Mucosa of rectum (tissue), 2 donors: ENCODE results near the gene TMC3.

Experiments
- H3K27ac ChIP-seq, 2 donors: one replicate each; pipeline ENCODE4 v1.7.0; 2013; ENCODE audit warnings: inconsistent platforms in 2 of 2, low read depth in 2 of 2, low read length in 2 of 2
- H3K27me3 ChIP-seq, 2 donors: one replicate each; pipeline ENCODE4 v1.7.0; 2013; ENCODE audit warnings: low read length in 2 of 2; ENCODE audit not compliant: control insufficient read depth in 2 of 2, insufficient read depth in 2 of 2
- H3K36me3 ChIP-seq, 2 donors: one replicate each; pipeline ENCODE4 v1.7.0; 2013; ENCODE audit warnings: low read length in 2 of 2; ENCODE audit not compliant: control insufficient read depth in 2 of 2, insufficient read depth in 2 of 2
- H3K4me1 ChIP-seq, 2 donors: one replicate each; pipeline ENCODE4 v1.7.0; 2013; ENCODE audit warnings: low read length in 2 of 2, mild to moderate bottlenecking in 1 of 2; ENCODE audit not compliant: control insufficient read depth in 2 of 2, insufficient read depth in 2 of 2
- H3K4me3 ChIP-seq, 2 donors: one replicate each; pipeline ENCODE4 v1.7.0; 2013; ENCODE audit warnings: low read length in 2 of 2
- H3K9ac ChIP-seq, 2 donors: one replicate each; pipeline ENCODE4 v1.7.0; 2013; ENCODE audit warnings: low read length in 2 of 2, low read depth in 1 of 2, mild to moderate bottlenecking in 1 of 2
- H3K9me3 ChIP-seq, 2 donors: one replicate each; pipeline ENCODE4 v1.7.0; 2013; ENCODE audit warnings: low read length in 2 of 2; ENCODE audit not compliant: control insufficient read depth in 2 of 2
- donor health status: healthy.
- donor health status: Normal muscosa, but diverticular disease.

TMC3 gene

GRCh38 chr15:81385721-81386076 is 11.7 kb upstream of the TMC3 start:
- Histone ChIP-seq H3K36me3 (no peaks in the 10 kb centered on the region), H3K27me3 (no peaks in the 10 kb centered on the region), H3K9ac (no peak overlapping the region), H3K4me1 (peaks cover 11 to 37% of the 10 kb centered on the region in 2 donors), H3K4me3 (no peak overlapping the region), H3K9me3 (no peaks in the 10 kb centered on the region), H3K27ac (peak overlapping the region; percentile 49 to 54)

- Histone ChIP-seq H3K36me3 (no peaks in the 10 kb centered on the region), H3K27me3 (no peaks in the 10 kb centered on the region), H3K27ac (peak overlapping the region; percentile 49 to 54), H3K4me3 (peak overlapping the region in 1 of 2 donors; percentile 5), H3K9me3 (no peaks in the 10 kb centered on the region), H3K9ac (no peak overlapping the region), H3K4me1 (peaks cover 11 to 37% of the 10 kb centered on the region in 2 donors)
Measured at GRCh38 chr15:81384891-81385720, 11.1 kb upstream of the TMC3 start.

GRCh38 chr15:81381720-81382119 is 7.7 kb upstream of the TMC3 start:
- H3K9ac ChIP-seq = no peak overlapping the region
- no peaks in the 10 kb centered on the region for H3K36me3 ChIP-seq
- H3K27me3 ChIP-seq = no peaks in the 10 kb centered on the region
- no peaks in the 10 kb centered on the region for H3K9me3 ChIP-seq
- H3K27ac ChIP-seq = no peak overlapping the region
- H3K4me3 ChIP-seq = no peak overlapping the region
- peaks cover 5 to 22% of the 10 kb centered on the region in 2 donors for H3K4me1 ChIP-seq

- Histone ChIP-seq H3K36me3 (no peaks in the 10 kb centered on the region), H3K9me3 (no peaks in the 10 kb centered on the region), H3K27me3 (no peaks in the 10 kb centered on the region), H3K4me1 (peaks cover 0 to 13% of the 10 kb centered on the region in 2 donors), H3K9ac (no peak overlapping the region), H3K27ac (no peak overlapping the region), H3K4me3 (no peak overlapping the region)
Measured at GRCh38 chr15:81380668-81381067, 6.7 kb upstream of the TMC3 start.

- no peak overlapping the region for H3K27ac ChIP-seq
- no peak overlapping the region for H3K9ac ChIP-seq
- peaks cover 0 to 8% of the 10 kb centered on the region in 2 donors for H3K4me1 ChIP-seq
- H3K9me3 ChIP-seq = no peaks in the 10 kb centered on the region
- H3K27me3 ChIP-seq = no peaks in the 10 kb centered on the region
- H3K36me3 ChIP-seq = no peaks in the 10 kb centered on the region
- H3K4me3 ChIP-seq = no peak overlapping the region
Measured at GRCh38 chr15:81380203-81380602, 6.2 kb upstream of the TMC3 start.

- Histone ChIP-seq H3K36me3 (no peaks in the 10 kb centered on the region), H3K9me3 (no peaks in the 10 kb centered on the region), H3K4me1 (no peaks in the 10 kb centered on the region), H3K9ac (no peak overlapping the region), H3K27me3 (no peaks in the 10 kb centered on the region), H3K27ac (no peak overlapping the region), H3K4me3 (no peak overlapping the region)
Measured at GRCh38 chr15:81379269-81379668, 5.3 kb upstream of the TMC3 start.

GRCh38 chr15:81378443-81378842 is 4.4 kb upstream of the TMC3 start:
- Histone ChIP-seq H3K9me3 (no peaks in the 10 kb centered on the region), H3K4me3 (no peak overlapping the region), H3K27me3 (no peaks in the 10 kb centered on the region), H3K4me1 (no peaks in the 10 kb centered on the region), H3K9ac (no peak overlapping the region), H3K27ac (no peak overlapping the region), H3K36me3 (no peaks in the 10 kb centered on the region)

- no peak overlapping the region for H3K4me3 ChIP-seq
- H3K9ac ChIP-seq = no peak overlapping the region
- no peaks in the 10 kb centered on the region for H3K9me3 ChIP-seq
- H3K4me1 ChIP-seq = no peaks in the 10 kb centered on the region
- no peaks in the 10 kb centered on the region for H3K36me3 ChIP-seq
- no peaks in the 10 kb centered on the region for H3K27me3 ChIP-seq
- no peak overlapping the region for H3K27ac ChIP-seq
Measured at GRCh38 chr15:81377871-81378270, 3.9 kb upstream of the TMC3 start.

- Histone ChIP-seq H3K27me3 (no peaks in the 10 kb centered on the region), H3K9me3 (no peaks in the 10 kb centered on the region), H3K27ac (no peak overlapping the region), H3K4me3 (no peak overlapping the region), H3K9ac (no peak overlapping the region), H3K4me1 (no peaks in the 10 kb centered on the region), H3K36me3 (no peaks in the 10 kb centered on the region)
Measured at GRCh38 chr15:81376231-81376630, 2.2 kb upstream of the TMC3 start.

- no peak overlapping the region for H3K4me3 ChIP-seq
- no peak overlapping the region for H3K9ac ChIP-seq
- H3K4me1 ChIP-seq = no peaks in the 10 kb centered on the region
Measured at GRCh38 chr15:81375461-81375860, 1.4 kb upstream of the TMC3 start.

More at GRCh38 chr15:81375461-81375860, 1.4 kb upstream of the TMC3 start:
- Histone ChIP-seq H3K27ac (no peak overlapping the region), H3K27me3 (no peaks in the 10 kb centered on the region), H3K9me3 (no peaks in the 10 kb centered on the region), H3K36me3 (no peaks in the 10 kb centered on the region)
